SK-N-SH (cell line): ENCODE data around the gene CCDC172.

ENCODE experiments used
- CTCF ChIP-seq: fragments of 200-600 bp; sonication (generic); IDR thresholded peaks from 2 replicates; pipeline ENCODE4 v1.6.1; 2017; ENCODE audit warnings: antibody characterized with exemption, mild to moderate bottlenecking, moderate library complexity
- GABPA ChIP-seq: IDR thresholded peaks from 2 replicates; pipeline ENCODE4 v1.4.0; 2012; ENCODE audit warnings: low read depth, mild to moderate bottlenecking
- PBX3 ChIP-seq: IDR thresholded peaks from 2 replicates; pipeline ENCODE4; 2012
- POLR2AphosphoS5 ChIP-seq: IDR thresholded peaks from 2 replicates; pipeline ENCODE4 v1.6.1; 2012; ENCODE audit warnings: low read depth, low read length
- RCOR1 ChIP-seq: fragments of 150-350 bp; IDR thresholded peaks from 2 replicates; pipeline ENCODE4 v1.6.1; 2017; ENCODE audit warnings: antibody characterized with exemption, low read length
- REST ChIP-seq: IDR thresholded peaks from 2 replicates; pipeline ENCODE4 v1.6.1; 2012; ENCODE audit warnings: mild to moderate bottlenecking, low read depth, low read length, moderate library complexity
- SIN3A ChIP-seq: IDR thresholded peaks from 2 replicates; pipeline ENCODE4 v1.6.1; 2012; ENCODE audit warnings: low read depth, mild to moderate bottlenecking, low read length, moderate library complexity, borderline replicate concordance
- TCF12 ChIP-seq: IDR thresholded peaks from 2 replicates; pipeline ENCODE4 v1.4.0; 2012
- USF2 ChIP-seq: fragments of 150-350 bp; IDR thresholded peaks from 2 replicates; pipeline ENCODE4 v1.6.1; 2017; ENCODE audit warnings: antibody characterized with exemption, low read length, low read depth, borderline replicate concordance
- YY1 ChIP-seq: IDR thresholded peaks from 2 replicates; pipeline ENCODE4 v1.4.0; 2012; ENCODE audit warnings: low read depth, mild to moderate bottlenecking
- ZBTB33 ChIP-seq: IDR thresholded peaks from 2 replicates; pipeline ENCODE4 v1.4.0; 2012; ENCODE audit warnings: low read depth, borderline replicate concordance

- no peak for TF ChIP-seq REST
- TF ChIP-seq RCOR1, result no peak
- TF ChIP-seq CTCF, result no peak
- no peak for TF ChIP-seq PBX3
- TF ChIP-seq SIN3A, result no peak
- no peak for TF ChIP-seq ZBTB33
- no peak for TF ChIP-seq YY1
- no peak for TF ChIP-seq POLR2AphosphoS5
- TF ChIP-seq TCF12, result no peak
- TF ChIP-seq GABPA, result no peak
- no peak for TF ChIP-seq USF2
Measured at GRCh38 chr10:116324951-116325635, 845 bp downstream of the CCDC172 start.
